Measurements from ENCODE around the gene ZNF423.

The ZNF423 gene

GRCh38 chr16:49747654-49748053 lies 108.3 kb downstream of the ZNF423 start:
- no peak for DNase-seq

GRCh38 chr16:49746545-49746944 lies 109.4 kb downstream of the ZNF423 start:
- DNase-seq = no peak

- no peak for DNase-seq
Observed at GRCh38 chr16:49745311-49745747, 110.6 kb downstream of the ZNF423 start.

GRCh38 chr16:49744244-49745220 lies 111.4 kb downstream of the ZNF423 start:
- no peak for DNase-seq

GRCh38 chr16:49743658-49744057 lies 112.3 kb downstream of the ZNF423 start:
- no peak for DNase-seq

- DNase-seq = no peak
Observed at GRCh38 chr16:49743203-49743464, 112.8 kb downstream of the ZNF423 start.

- DNase-seq = no peak
Observed at GRCh38 chr16:49742428-49743202, 113.3 kb downstream of the ZNF423 start.

- DNase-seq = no peak
Observed at GRCh38 chr16:49740256-49740655, 115.7 kb downstream of the ZNF423 start.

- no peak for DNase-seq
Observed at GRCh38 chr16:49739381-49739780, 116.5 kb downstream of the ZNF423 start.

GRCh38 chr16:49738832-49739231 lies 117.1 kb downstream of the ZNF423 start:
- no peak for DNase-seq

GRCh38 chr16:49738001-49738400 lies 117.9 kb downstream of the ZNF423 start:
- no peak for DNase-seq

- DNase-seq = no peak
Observed at GRCh38 chr16:49737541-49737940, 118.4 kb downstream of the ZNF423 start.

- DNase-seq = no peak
Observed at GRCh38 chr16:49734331-49734730, 121.6 kb downstream of the ZNF423 start.

- DNase-seq = no peak
Observed at GRCh38 chr16:49733313-49734009, 122.5 kb downstream of the ZNF423 start.

- DNase-seq = no peak
Observed at GRCh38 chr16:49731911-49732310, 124.0 kb downstream of the ZNF423 start.

GRCh38 chr16:49730772-49731171 lies 125.1 kb downstream of the ZNF423 start:
- DNase-seq = no peak

GRCh38 chr16:49727611-49728010 lies 128.3 kb downstream of the ZNF423 start:
- no peak for DNase-seq

- DNase-seq = no peak
Observed at GRCh38 chr16:49726155-49726554, 129.8 kb downstream of the ZNF423 start.

- no peak for DNase-seq
Observed at GRCh38 chr16:49725651-49726050, 130.3 kb downstream of the ZNF423 start.

GRCh38 chr16:49724774-49725173 lies 131.1 kb downstream of the ZNF423 start:
- DNase-seq = no peak

- DNase-seq = no peak
Observed at GRCh38 chr16:49723310-49723709, 132.6 kb downstream of the ZNF423 start.

GRCh38 chr16:49720225-49720624 lies 135.7 kb downstream of the ZNF423 start:
- no peak for DNase-seq

- no peak for DNase-seq
Observed at GRCh38 chr16:49717689-49718088, 138.2 kb downstream of the ZNF423 start.

Data from activated T-cell treated with anti-CD3 and anti-CD28 coated beads for 4 hours (primary cell).